Measurements from ENCODE around the gene PRSS35. TPM values are rescaled to one million over a fixed set of nuclear protein-coding genes. Genes with fewer than 3 reads are reported as not detected.

PRSS35 gene
- total RNA-seq, 1 experiment from 2014 or later, result 6.7 TPM

GRCh38 chr6:83505356-83505755 is 7.0 kb upstream of the PRSS35 start:
- H3K9me3 Mint-ChIP-seq, result no peaks in the 10 kb centered on the region
- no peak overlapping the region for H3K27ac Mint-ChIP-seq
- no peaks in the 10 kb centered on the region for H3K27me3 Mint-ChIP-seq (ENCODE audit: low read depth)
- POLR2A ChIA-PET, result no interaction called here
- no peak overlapping the region for H3K4me3 Mint-ChIP-seq
- TF ChIP-seq ATF3 (CRISPR knock-in tag; conservative IDR thresholded peaks at IDR 0.05) (no peak), ZNF532 (CRISPR knock-in tag; IDR thresholded peaks at IDR 0.05; ENCODE audit: borderline replicate concordance) (no peak), ZNF121 (CRISPR knock-in tag; IDR thresholded peaks at IDR 0.05) (no peak), ATF1 (CRISPR knock-in tag; IDR thresholded peaks at IDR 0.05) (no peak), ZNF232 (CRISPR knock-in tag; IDR thresholded peaks at IDR 0.05) (no peak), E2F1 (CRISPR knock-in tag; IDR thresholded peaks at IDR 0.05) (no peak), IRF2 (CRISPR knock-in tag; IDR thresholded peaks at IDR 0.05; ENCODE audit: borderline replicate concordance, low read depth) (no peak), ZNF263 (CRISPR knock-in tag; IDR thresholded peaks at IDR 0.05; ENCODE audit: low read depth) (no peak), ETV6 (CRISPR knock-in tag; IDR thresholded peaks at IDR 0.05) (no peak), TEAD1 (CRISPR knock-in tag; IDR thresholded peaks at IDR 0.05) (no peak), RELA (CRISPR knock-in tag; IDR thresholded peaks at IDR 0.05; ENCODE audit: borderline replicate concordance) (no peak)
- TF ChIP-seq, protein P1, sequence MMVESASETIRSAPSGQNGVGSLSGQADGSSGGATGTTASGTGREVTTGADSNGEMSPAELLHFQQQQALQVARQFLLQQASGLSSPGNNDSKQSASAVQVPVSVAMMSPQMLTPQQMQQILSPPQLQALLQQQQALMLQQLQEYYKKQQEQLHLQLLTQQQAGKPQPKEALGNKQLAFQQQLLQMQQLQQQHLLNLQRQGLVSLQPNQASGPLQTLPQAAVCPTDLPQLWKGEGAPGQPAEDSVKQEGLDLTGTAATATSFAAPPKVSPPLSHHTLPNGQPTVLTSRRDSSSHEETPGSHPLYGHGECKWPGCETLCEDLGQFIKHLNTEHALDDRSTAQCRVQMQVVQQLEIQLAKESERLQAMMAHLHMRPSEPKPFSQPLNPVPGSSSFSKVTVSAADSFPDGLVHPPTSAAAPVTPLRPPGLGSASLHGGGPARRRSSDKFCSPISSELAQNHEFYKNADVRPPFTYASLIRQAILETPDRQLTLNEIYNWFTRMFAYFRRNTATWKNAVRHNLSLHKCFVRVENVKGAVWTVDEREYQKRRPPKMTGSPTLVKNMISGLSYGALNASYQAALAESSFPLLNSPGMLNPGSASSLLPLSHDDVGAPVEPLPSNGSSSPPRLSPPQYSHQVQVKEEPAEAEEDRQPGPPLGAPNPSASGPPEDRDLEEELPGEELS (CRISPR knock-in tag; IDR thresholded peaks at IDR 0.05), result no peak
- CTCF ChIA-PET, result interaction anchor here (1.7 to 2.0 kb wide), 2 partner anchors 31 to 87 kb away, joined by 4 to 5 read pairs; no protein-coding TSS in a partner anchor
- ATAC-seq (no peak), DNase-seq (ENCODE audit: low spot score) (no peak)
- H3K36me3 Mint-ChIP-seq, result no peaks in the 10 kb centered on the region
- no peaks in the 10 kb centered on the region for H3K4me1 Mint-ChIP-seq

DNA sequence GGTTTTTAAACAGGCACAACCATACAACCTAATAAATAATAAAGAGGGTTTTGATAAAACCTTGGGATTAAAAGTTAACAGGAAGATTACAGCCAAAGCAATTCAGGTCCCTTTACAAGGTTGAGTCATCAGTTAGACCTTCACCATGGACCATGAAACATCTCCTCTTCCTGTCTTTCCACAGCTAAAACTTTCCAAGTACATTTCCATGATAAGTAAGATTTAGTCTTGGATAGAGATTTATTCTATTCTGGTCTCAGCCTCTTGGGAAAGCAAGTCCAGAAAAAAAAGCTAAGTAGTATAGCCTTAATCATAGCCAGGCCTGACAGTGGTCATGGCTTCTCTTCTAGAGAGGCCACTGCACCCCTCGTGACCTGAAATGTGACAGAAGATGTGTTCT is 2.9 kb upstream of the PRSS35 start:
- TF ChIP-seq CTCF (IDR thresholded peaks at IDR 0.05) (no peak), ZNF263 (CRISPR knock-in tag; IDR thresholded peaks at IDR 0.05; ENCODE audit: low read depth) (no peak), ZNF423 (CRISPR knock-in tag; IDR thresholded peaks at IDR 0.05) (no peak), TCF7 (CRISPR knock-in tag; IDR thresholded peaks at IDR 0.05; ENCODE audit: low read depth) (no peak), NFE2L1 (CRISPR knock-in tag; IDR thresholded peaks at IDR 0.05) (no peak)
- Mint-ChIP-seq H3K4me1 (peaks cover 20% of the 10 kb centered on the region), H3K27ac (no peak overlapping the region), H3K9me3 (no peaks in the 10 kb centered on the region), H3K36me3 (no peaks in the 10 kb centered on the region), H3K27me3 (ENCODE audit: low read depth) (peaks cover 3% of the 10 kb centered on the region; the same call in 1 of the 2 replicates), H3K4me3 (no peak overlapping the region)
- ATAC-seq, result no peak
- ChIA-PET POLR2A (no interaction called here), CTCF (no interaction called here)
- DNase-seq (ENCODE audit: low spot score), result no peak
